Mesenchymal stem cell (in vitro differentiated cells and primary cell): ENCODE results near the gene NACC2.

Experiments used
- DNase-seq: peaks from one replicate; pipeline ENCODE4 v3.0.0-alpha.2; 2013
- H2AFZ ChIP-seq: one replicate; pipeline ENCODE4 v1.6.1; 2013; ENCODE audit warnings: low read depth, mild to moderate bottlenecking, control low read depth, inconsistent platforms, low read length, moderate library complexity
- H2AK5ac ChIP-seq: 2 replicates; pipeline ENCODE4 v1.6.1; 2013; ENCODE audit warnings: low read length, moderate library complexity, mild to moderate bottlenecking, inconsistent platforms; ENCODE audit not compliant: severe bottlenecking
- H2BK120ac ChIP-seq: one replicate; pipeline ENCODE4 v1.6.1; 2013; ENCODE audit warnings: low read depth, mild to moderate bottlenecking, inconsistent platforms, low read length, moderate library complexity
- H2BK12ac ChIP-seq, 2 experiments: one replicate each; pipeline ENCODE4 v1.6.1; 2013; ENCODE audit warnings: inconsistent platforms in 2 of 2, low read length in 2 of 2, mild to moderate bottlenecking in 2 of 2, moderate library complexity in 2 of 2, control low read depth in 1 of 2
- H2BK15ac ChIP-seq: one replicate; pipeline ENCODE4 v1.6.1; 2013; ENCODE audit warnings: mild to moderate bottlenecking, low read depth, inconsistent platforms; ENCODE audit not compliant: poor library complexity, severe bottlenecking
- H2BK5ac ChIP-seq: 2 replicates; pipeline ENCODE4 v1.6.1; 2013; ENCODE audit warnings: low read depth, mild to moderate bottlenecking, low read length, control low read depth, inconsistent platforms; ENCODE audit not compliant: poor library complexity, severe bottlenecking
- H3K14ac ChIP-seq, 2 experiments: one replicate each; pipeline ENCODE4 v1.6.1; 2013; ENCODE audit warnings: inconsistent platforms in 2 of 2, low read length in 2 of 2, control low read depth in 1 of 2, mild to moderate bottlenecking in 1 of 2, moderate library complexity in 1 of 2
- H3K18ac ChIP-seq, 2 experiments: one replicate each; pipeline ENCODE4 v1.6.1; 2013; ENCODE audit warnings: inconsistent platforms in 2 of 2, low read length in 2 of 2, control low read depth in 1 of 2, low read depth in 1 of 2, mild to moderate bottlenecking in 1 of 2
- H3K23ac ChIP-seq, 2 experiments: one replicate each; pipeline ENCODE4 v1.6.1; 2013; ENCODE audit warnings: inconsistent platforms in 2 of 2, low read length in 2 of 2, mild to moderate bottlenecking in 2 of 2, moderate library complexity in 2 of 2, control low read depth in 1 of 2
- H3K27ac ChIP-seq: 2 replicates; pipeline ENCODE4 v1.5.1; 2013; ENCODE audit warnings: mild to moderate bottlenecking, moderate library complexity, low read length, control low read depth, inconsistent platforms; ENCODE audit not compliant: poor library complexity, severe bottlenecking
- H3K27me3 ChIP-seq, 2 experiments: 2 replicates each; pipeline versions ENCODE4 v1.6.1 to v1.7.0; 2013; ENCODE audit warnings: low read length in 2 of 2, mild to moderate bottlenecking in 2 of 2, moderate library complexity in 2 of 2, control low read depth in 1 of 2, inconsistent platforms in 1 of 2; ENCODE audit not compliant: control insufficient read depth in 1 of 2, insufficient read depth in 1 of 2
- H3K36me3 ChIP-seq, 2 experiments: 2 replicates each; pipeline versions ENCODE4 v1.6.1 to v1.7.0; 2013; ENCODE audit warnings: low read length in 2 of 2, control low read depth in 1 of 2, inconsistent platforms in 1 of 2, low read depth in 1 of 2, mild to moderate bottlenecking in 1 of 2; ENCODE audit not compliant: insufficient read depth in 2 of 2, control insufficient read depth in 1 of 2
- H3K4ac ChIP-seq, 2 experiments: one replicate each; pipeline ENCODE4 v1.6.1; 2013; ENCODE audit warnings: inconsistent platforms in 2 of 2, low read length in 2 of 2, mild to moderate bottlenecking in 2 of 2, moderate library complexity in 2 of 2, control low read depth in 1 of 2, low read depth in 1 of 2
- H3K4me1 ChIP-seq: 2 replicates; pipeline ENCODE4 v1.6.1; 2013; ENCODE audit warnings: low read depth, low read length, control low read depth; ENCODE audit not compliant: control insufficient read depth, insufficient read depth
- H3K4me2 ChIP-seq: 2 replicates; pipeline ENCODE4 v1.6.1; 2013; ENCODE audit warnings: low read length, mild to moderate bottlenecking, inconsistent platforms; ENCODE audit not compliant: poor library complexity, severe bottlenecking
- H3K4me3 ChIP-seq, 2 experiments: 2 replicates each; pipeline versions ENCODE4 v1.5.1 to v1.7.0; 2013; ENCODE audit warnings: low read length in 2 of 2, mild to moderate bottlenecking in 2 of 2, control low read depth in 1 of 2, low read depth in 1 of 2; ENCODE audit not compliant: insufficient read depth in 1 of 2
- H3K79me1 ChIP-seq: replicated peaks from 2 replicates; pipeline ENCODE4 v1.6.1; 2013; ENCODE audit warnings: mild to moderate bottlenecking, control low read depth, low read length, inconsistent platforms; ENCODE audit not compliant: poor library complexity, severe bottlenecking
- H3K9ac ChIP-seq: 2 replicates; pipeline ENCODE4 v1.7.0; 2013; ENCODE audit warnings: mild to moderate bottlenecking, low read length, moderate library complexity
- H3K9me3 ChIP-seq: 2 replicates; pipeline ENCODE4 v1.7.0; 2013; ENCODE audit warnings: mild to moderate bottlenecking, low read length; ENCODE audit not compliant: control insufficient read depth
- H4K8ac ChIP-seq: one replicate; pipeline ENCODE4 v1.6.1; 2013; ENCODE audit warnings: inconsistent platforms, mild to moderate bottlenecking, low read length, moderate library complexity
- H4K91ac ChIP-seq: one replicate; pipeline ENCODE4 v1.6.1; 2013; ENCODE audit warnings: mild to moderate bottlenecking, low read length, inconsistent platforms
- WGBS: methylation state at CpG from one replicate; pipeline ENCODE4 v1.1.7; 2013; ENCODE audit warnings: mixed read lengths; 5-methylcytosine and 5-hydroxymethylcytosine counted together

Gene NACC2

GRCh38 chr9:136025481-136025880 lies 69.6 kb downstream of the NACC2 start:
- H2AK5ac ChIP-seq = no peak overlapping the region
- no peak overlapping the region for H3K4me3 ChIP-seq
- peaks cover 14% of the 10 kb centered on the region for H3K4me1 ChIP-seq
- no peak overlapping the region for H3K4me2 ChIP-seq
- peak overlapping the region; percentile 63 for H3K9ac ChIP-seq
- H3K36me3 ChIP-seq = peaks cover 0 to 53% of the 10 kb centered on the region in 2 experiments
- H2AFZ ChIP-seq = no peak overlapping the region
- no peak overlapping the region for H4K91ac ChIP-seq
- H3K14ac ChIP-seq = no peak overlapping the region
- H2BK15ac ChIP-seq = no peak overlapping the region
- H3K9me3 ChIP-seq = no peaks in the 10 kb centered on the region
- H3K79me1 ChIP-seq = peaks cover 42% of the 10 kb centered on the region
- H2BK120ac ChIP-seq = no peak overlapping the region
- H2BK5ac ChIP-seq = no peak overlapping the region
- no peak overlapping the region for H3K27ac ChIP-seq
- no peak overlapping the region for H3K18ac ChIP-seq
- no peak overlapping the region for H4K8ac ChIP-seq
- DNase-seq = no peak
- no peak overlapping the region for H3K23ac ChIP-seq
- no peaks in the 10 kb centered on the region for H3K27me3 ChIP-seq
- H2BK12ac ChIP-seq = no peak overlapping the region
- 98% methylated on average over 6 of the region's 10 CpGs for WGBS
- H3K4ac ChIP-seq = no peak overlapping the region

- no peak overlapping the region for H3K4me3 ChIP-seq
- no peak overlapping the region for H2AK5ac ChIP-seq
- no peak overlapping the region for H2BK120ac ChIP-seq
- H3K4me1 ChIP-seq = peaks cover 15% of the 10 kb centered on the region
- H3K79me1 ChIP-seq = peaks cover 46% of the 10 kb centered on the region
- no peak overlapping the region for H3K23ac ChIP-seq
- H3K36me3 ChIP-seq = peaks cover 0 to 57% of the 10 kb centered on the region in 2 experiments
- H3K14ac ChIP-seq = no peak overlapping the region
- no peak overlapping the region for H3K4me2 ChIP-seq
- no peak overlapping the region for H3K18ac ChIP-seq
- WGBS = 91% methylated on average over 16 of the region's 16 CpGs
- H3K27me3 ChIP-seq = no peaks in the 10 kb centered on the region
- no peak overlapping the region for H2AFZ ChIP-seq
- no peak overlapping the region for H3K27ac ChIP-seq
- no peaks in the 10 kb centered on the region for H3K9me3 ChIP-seq
- H4K91ac ChIP-seq = no peak overlapping the region
- no peak for DNase-seq
- H2BK15ac ChIP-seq = no peak overlapping the region
- H4K8ac ChIP-seq = no peak overlapping the region
- peak overlapping the region; percentile 63 for H3K9ac ChIP-seq
- H2BK12ac ChIP-seq = no peak overlapping the region
- no peak overlapping the region for H3K4ac ChIP-seq
- H2BK5ac ChIP-seq = no peak overlapping the region
Observed at GRCh38 chr9:136024696-136025316, 70.3 kb downstream of the NACC2 start.

- Histone ChIP-seq H2AFZ (no peak overlapping the region), H3K4me3 (no peak overlapping the region), H3K18ac (peak overlapping the region in 1 of 2 experiments; percentile 52), H3K9me3 (no peaks in the 10 kb centered on the region), H3K79me1 (peaks cover 45% of the 10 kb centered on the region), H3K14ac (peak overlapping the region in 1 of 2 experiments; percentile 31), H4K91ac (peak overlapping the region; percentile 63), H2BK12ac (no peak overlapping the region), H2AK5ac (no peak overlapping the region), H3K27ac (no peak overlapping the region), H3K27me3 (no peaks in the 10 kb centered on the region), H3K23ac (no peak overlapping the region), H3K4me1 (peaks cover 13% of the 10 kb centered on the region), H3K9ac (peak overlapping the region; percentile 63), H3K4me2 (no peak overlapping the region), H4K8ac (no peak overlapping the region), H2BK5ac (no peak overlapping the region), H3K4ac (no peak overlapping the region), H2BK120ac (no peak overlapping the region), H3K36me3 (peaks cover 0 to 57% of the 10 kb centered on the region in 2 experiments), H2BK15ac (no peak overlapping the region)
- no peak for DNase-seq
- 82% methylated on average over 2 of the region's 2 CpGs for WGBS
Observed at GRCh38 chr9:136024286-136024685, 70.8 kb downstream of the NACC2 start.

GRCh38 chr9:136023410-136024225 lies 71.5 kb downstream of the NACC2 start:
- no peak overlapping the region for H2BK120ac ChIP-seq
- H4K91ac ChIP-seq = peak overlapping the region; percentile 15
- H3K4me3 ChIP-seq = no peak overlapping the region
- peaks cover 0 to 56% of the 10 kb centered on the region in 2 experiments for H3K36me3 ChIP-seq
- H3K79me1 ChIP-seq = peaks cover 44% of the 10 kb centered on the region
- no peak overlapping the region for H2BK5ac ChIP-seq
- H3K4ac ChIP-seq = no peak overlapping the region
- H3K27ac ChIP-seq = no peak overlapping the region
- no peaks in the 10 kb centered on the region for H3K27me3 ChIP-seq
- H3K23ac ChIP-seq = no peak overlapping the region
- H2AFZ ChIP-seq = no peak overlapping the region
- WGBS = 89% methylated on average over 14 of the region's 16 CpGs
- peak overlapping the region; percentile 20 for H4K8ac ChIP-seq
- H2BK12ac ChIP-seq = peak overlapping the region in 1 of 2 experiments; percentile 8
- no peak for DNase-seq
- H2AK5ac ChIP-seq = no peak overlapping the region
- H3K4me1 ChIP-seq = peaks cover 8% of the 10 kb centered on the region
- peak overlapping the region in 1 of 2 experiments; percentile 31 for H3K14ac ChIP-seq
- no peaks in the 10 kb centered on the region for H3K9me3 ChIP-seq
- H3K18ac ChIP-seq = peak overlapping the region in 1 of 2 experiments; percentile 52
- no peak overlapping the region for H3K4me2 ChIP-seq
- H3K9ac ChIP-seq = peak overlapping the region; percentile 63
- H2BK15ac ChIP-seq = no peak overlapping the region
